ENCODE data around the gene NTRK3.
A peak's percentile ranks its signal among the peaks of the same experiment; 100 is the strongest.

The NTRK3 gene

DNA sequence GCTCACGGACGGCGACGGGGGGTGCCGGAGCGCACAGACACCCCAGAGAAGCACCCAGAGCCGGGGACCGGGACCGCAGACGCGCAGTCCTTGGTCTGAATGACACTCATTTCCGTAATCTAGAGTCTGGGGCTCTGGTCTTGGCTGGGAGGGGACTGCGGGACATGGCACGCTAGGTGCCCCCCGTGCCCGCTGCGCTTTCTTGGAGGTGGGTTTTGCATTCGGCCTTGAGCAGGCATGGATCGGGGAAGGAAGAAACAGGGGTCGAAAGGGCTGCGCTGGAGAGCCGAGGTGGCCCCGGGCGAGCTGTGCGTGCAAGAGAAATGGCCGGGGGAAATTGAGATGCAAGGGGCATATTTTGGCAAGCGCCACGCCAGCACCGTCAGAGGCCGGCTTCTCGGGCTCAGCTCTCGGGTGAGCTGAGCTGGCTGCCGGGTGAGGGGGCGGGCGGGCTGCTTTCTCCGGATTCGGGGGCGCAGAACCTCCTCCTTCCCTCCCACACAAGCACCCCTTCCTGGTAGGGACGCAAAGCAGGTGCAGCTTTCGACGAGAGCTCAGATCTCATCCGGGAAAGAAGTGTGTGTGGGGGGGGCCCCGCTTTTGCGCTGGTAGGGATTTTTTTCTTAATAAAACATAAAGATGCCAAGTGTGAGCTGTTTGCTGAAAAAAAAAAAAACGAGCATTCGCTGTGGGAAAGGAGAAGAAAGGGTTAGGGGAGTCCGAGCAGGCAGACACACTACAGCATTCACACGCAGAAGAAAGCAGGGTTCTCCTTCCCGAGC lies 963 bp upstream of the NTRK3 start:
- peak; percentile 44 for DNase-seq (ENCODE audit: low spot score)

DNA sequence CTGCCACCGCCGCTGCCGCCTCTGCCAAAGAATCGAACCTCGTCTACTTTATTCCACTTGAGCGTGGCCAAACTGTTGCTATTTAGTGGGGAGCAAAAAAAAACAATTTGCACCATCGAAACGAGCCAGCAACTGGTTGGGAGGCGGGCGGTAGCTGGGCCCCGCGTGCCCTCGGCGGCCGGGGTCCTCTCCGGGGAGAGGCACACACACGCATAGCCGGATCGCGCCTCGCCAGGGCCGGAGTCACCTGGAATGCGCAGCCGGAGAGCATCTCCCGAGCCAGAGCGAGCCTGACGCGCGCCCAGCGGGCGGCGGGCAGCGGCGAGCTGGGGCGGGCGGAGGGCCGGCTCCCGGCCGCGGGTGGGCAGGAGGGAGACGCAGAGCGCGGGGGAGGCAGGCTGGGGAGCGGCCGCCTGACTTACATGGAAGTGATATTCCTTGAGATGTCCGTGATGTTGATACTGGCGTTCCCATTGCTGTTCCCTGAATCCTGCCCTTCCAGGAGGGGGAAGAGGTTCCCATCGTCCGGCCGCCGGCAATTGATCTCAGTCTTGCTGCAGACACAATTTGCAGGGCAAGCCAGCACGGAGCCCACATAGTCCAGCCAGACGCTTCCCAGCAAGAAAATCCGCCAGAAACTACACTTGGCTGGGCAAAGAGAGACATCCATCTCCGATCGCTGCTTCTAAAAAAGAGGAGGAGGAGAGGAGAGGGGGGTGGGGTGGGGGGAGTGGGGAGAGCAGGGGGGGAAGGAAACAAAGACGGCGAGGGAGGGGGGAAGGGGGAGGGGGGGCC lies 858 bp downstream of the NTRK3 start:
- DNase-seq (ENCODE audit: low spot score): peak; percentile 53

DNA sequence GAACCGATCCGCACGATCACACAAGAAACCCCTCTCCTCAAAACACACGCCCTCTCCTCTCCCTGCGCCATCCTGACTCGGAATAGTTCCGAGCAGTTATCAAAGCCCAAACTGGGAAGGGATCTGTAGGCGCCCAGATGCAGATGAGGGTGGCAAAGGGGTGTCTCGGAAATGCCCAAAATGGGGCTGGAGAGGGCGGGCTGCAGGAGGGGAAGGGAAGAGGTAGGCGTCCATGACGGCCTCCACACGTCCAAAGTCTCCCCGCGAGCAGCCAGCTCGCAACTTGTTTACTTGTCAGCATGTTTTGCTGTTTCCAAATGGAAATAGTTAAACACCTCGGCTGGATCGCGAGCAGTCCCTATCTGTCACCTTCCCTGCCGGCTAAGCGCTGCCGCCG lies 1.5 kb downstream of the NTRK3 start:
- peak; percentile 28 for DNase-seq (ENCODE audit: low spot score)

DNA sequence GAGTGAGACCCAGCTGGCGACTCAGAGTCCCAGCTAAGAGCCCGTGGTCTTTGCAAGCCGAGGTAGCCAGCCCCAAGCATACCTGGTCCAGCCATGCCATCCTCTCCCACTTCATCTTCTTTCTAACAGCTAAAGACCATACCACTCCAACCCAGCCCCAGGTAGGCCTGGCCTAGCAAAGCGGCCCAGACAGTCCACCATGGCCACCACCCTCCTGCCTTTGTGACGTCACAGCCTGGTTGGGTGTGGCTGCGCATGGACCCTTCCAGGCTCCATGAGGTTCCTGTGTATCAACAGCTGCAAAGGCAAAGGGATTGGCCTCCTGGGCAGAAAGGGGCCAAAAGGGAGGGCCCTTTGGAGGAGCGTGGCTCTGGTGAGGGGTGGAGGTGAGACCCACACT lies 4.1 kb downstream of the NTRK3 start:
- DNase-seq (ENCODE audit: low spot score): no peak

DNA sequence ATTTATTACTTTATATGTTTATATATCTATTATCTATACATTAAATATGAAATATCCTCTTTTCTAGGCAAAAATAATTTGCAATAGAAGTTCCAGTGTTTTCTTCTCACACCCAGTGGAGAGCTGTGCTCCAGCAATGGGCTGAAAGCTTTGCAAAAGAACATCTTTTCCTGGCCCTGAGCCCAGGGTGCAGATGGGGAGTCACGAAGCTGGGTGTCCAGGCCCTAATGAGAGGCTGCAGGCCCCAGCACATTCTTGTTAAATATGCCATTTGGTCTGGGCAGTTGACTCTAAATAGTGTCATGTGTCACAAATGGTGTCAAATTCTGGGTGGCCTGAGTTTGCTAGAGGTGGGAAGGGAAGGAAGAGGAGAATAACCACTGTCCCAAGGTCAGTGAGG lies 5.7 kb downstream of the NTRK3 start:
- peak; percentile 78 for DNase-seq (ENCODE audit: low spot score)

DNA sequence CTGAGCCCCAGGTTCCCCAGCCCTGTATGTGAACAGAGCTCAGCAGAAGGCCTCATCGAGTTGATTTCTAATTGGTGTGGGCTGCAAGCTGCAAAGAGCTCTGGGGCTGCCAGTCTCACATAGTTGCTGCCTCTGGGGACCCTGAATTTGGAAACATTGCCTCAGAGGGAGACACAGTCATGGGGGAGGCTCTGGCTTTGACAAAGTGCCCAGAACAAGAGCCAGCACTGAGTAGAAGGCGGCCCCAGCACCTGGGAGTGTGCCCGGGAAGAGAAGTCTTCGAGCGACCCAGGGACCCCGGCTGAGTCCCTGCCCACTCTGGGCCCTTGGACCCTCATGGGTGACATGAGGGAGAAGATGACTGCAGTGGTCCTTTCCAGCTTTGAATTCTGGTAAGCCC lies 7.3 kb downstream of the NTRK3 start:
- DNase-seq (ENCODE audit: low spot score): no peak

DNA sequence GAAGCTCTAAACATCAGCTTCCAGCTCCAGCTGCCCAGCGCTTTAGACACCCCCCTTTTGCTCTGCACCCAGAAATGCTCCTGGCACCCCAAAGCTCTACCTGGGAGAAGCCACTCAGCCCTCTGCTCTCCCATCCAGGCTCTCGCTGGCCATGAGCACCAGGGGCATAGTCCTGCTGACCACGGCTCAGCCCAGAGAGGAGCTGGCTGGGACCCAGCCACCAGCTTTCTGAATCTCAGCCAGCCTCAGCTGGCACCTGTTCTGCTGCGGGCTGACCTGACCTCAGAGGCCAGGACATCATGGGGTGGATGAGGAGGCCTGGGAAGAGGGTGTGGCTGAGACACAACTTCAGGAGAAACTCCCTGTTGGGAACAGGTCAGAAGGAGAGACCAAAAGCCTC lies 8.6 kb downstream of the NTRK3 start:
- DNase-seq (ENCODE audit: low spot score): no peak

DNA sequence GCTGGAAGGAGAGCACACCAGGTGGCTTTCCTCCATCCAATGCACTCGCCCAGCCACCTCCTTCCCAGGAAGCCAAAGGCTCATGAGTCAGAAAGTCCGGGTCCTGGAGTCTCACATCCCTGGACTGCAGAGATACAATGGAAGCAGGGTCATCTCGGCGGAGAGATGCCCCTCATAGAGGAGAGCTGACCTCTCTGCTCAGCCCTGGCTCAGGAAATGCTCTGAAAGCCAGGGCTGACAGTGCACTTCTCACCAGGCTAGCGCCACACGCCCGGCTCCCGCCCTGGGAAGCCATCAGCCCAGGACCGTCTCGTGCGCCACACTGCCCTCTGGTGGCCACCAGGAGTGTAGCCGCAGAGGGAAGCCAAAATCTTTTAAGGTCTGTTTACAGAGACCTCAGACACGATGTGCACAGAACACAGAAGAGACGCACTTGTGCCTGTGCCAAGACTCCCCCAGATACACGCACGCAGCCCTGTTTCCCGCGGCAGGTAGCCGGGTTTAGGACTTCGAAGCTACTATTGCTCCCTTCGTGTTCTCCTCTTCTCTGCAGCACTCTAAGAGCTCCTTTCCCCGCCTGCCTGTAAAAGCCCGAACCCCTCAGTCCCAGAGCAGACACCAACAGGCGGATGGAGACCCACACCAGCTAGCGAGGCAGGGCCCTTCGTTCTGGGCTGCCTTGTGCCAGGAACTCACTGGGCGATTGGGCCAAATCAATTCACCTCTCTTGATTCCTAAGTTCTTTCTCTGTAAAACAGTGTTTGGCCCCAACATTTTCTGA lies 9.7 kb downstream of the NTRK3 start:
- DNase-seq (ENCODE audit: low spot score): peak; percentile 87

DNA sequence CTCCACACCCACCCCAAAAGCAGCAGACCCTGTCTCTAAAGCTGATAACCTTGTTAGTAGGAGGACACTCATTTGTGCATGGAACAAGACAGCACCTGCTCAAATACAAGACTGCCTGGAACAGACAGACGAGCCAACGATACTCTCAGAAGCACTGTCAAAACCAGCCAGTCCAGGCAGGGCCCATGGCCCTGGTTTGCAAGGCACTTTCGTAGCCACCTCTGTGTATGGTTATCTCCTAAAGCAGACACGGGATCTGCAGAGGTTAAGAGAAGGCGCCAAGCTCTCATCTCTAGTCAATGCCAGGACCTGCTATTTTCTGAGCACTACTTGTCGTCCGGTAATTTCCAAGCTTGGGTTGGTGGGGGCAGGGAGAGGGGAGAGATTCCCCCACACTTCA lies 10.5 kb downstream of the NTRK3 start:
- DNase-seq (ENCODE audit: low spot score): no peak

DNA sequence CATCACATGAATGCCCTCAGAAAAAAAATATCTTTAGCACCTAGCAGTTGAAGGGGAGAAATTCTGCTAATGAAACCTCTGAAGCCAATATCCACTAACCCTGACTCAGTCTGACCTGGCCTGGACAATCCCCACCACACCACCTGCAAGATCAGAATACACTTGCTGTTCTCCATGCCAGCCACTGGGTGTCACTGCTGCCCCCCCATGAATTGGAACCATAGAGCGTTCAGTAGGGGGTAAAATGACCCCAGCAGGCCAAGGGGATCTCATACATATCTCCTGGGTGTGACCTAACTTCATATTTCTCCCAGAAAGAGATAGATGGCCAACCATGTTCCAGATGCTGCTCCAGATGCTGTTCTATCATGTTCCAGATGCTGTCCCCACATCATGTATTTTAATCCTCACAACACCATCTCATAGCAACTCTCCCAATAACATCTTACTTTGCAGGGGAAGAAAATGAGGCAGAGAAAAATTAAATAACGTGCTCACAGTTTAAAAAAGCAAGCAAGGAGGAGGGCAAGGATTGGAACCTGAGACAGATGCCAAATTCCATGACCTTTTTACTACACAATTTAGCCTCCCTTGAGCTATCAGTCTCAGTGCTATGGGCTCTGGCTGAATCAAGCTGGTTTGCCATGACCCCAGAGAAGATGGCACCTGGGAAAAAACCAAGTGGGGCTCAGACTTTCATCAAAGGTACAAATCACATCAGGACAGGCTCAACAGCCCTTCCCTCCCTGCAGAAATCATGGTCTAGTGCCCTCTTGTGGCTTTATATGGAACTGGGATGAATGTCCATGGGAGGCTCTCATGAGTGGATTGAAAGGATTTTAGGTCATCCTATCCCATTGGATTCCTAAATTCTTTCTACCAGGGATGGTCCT lies 12.4 kb downstream of the NTRK3 start:
- peak; percentile 30 for DNase-seq (ENCODE audit: low spot score)

DNA sequence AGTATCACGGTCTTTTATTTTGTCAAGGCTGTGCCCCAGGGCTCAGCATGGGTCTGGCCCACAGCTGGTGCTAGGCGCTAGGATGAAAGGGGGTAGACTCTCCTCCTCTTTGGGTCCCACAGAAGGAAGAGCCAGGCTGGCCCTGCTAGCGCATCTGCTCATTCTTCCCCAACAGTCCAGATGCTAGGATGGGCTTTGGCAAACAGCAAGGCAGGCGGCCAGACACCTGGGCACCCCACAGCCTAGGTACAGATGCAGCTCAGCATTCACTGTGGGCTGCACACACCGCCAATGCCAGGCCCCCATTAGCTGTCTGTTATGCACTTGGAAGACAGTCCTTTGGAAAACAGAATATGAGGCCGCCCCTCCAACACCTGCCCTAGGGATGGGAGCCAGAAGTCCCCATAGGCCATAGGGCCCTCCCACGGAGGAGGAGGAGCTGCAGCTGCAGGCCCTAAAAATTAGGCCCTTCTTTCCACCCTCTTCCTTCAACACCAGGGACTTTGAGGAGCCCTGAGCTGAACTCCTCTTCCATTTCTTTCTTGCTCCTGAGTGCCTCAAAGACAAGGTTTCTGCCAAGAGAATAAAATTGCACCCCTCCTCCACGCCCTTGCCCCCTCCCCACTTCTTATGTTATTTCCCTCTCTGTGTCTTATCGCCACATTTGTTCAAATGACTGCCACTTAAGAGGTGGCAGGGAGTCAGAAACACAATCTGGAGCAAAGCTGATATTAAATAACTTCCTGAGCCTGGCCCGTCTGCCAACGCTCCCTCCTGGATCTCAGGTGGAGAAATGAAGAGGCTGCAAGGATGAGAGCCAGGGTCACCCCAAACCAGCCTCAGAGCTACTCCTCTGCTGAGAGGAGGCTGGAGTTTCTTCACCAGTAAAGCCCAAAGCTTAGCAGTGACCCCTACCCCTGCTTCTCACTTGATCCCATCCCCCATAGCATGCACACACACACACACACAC lies 13.7 kb downstream of the NTRK3 start:
- DNase-seq (ENCODE audit: low spot score): peak; percentile 77

DNA sequence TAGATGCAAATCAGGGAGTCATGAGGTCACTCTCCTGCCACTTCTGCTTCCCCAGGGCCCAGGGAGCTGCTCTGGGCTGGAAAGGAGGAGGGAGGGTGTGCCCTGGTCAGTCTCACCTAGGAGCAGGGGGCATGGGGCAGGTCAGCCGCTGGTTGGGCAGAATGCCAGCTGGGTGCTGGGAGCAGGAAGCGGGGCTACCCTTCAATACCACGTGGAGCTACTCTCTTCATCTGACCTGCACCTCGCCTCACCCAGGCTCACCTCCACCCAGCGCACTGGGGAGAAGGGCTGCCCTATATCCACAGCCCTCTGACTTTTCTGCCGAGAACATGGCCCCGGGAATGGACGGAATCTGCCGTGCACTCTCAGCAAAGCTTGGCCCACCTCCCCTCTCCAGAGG lies 15.1 kb downstream of the NTRK3 start:
- no peak for DNase-seq (ENCODE audit: low spot score)

DNA sequence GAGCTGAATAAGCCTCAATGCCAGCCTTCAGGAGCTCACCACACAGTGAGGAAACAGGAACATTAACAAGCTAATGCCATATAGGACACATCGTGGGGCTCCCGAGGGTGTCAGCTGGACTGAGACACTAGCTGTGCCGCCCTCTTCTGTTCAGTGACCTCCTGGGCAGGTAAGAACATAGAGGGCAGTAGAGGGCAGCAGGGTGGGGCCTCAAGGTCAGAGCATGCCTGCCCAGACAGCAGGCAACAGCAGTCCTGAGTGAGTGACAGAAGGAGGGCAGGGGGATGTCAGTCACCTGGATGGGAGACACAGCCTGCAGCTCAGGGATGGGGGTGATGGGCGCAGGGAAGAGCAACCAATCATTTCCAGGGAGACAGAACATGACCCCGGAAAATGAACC lies 15.5 kb downstream of the NTRK3 start:
- no peak for DNase-seq (ENCODE audit: low spot score)

DNA sequence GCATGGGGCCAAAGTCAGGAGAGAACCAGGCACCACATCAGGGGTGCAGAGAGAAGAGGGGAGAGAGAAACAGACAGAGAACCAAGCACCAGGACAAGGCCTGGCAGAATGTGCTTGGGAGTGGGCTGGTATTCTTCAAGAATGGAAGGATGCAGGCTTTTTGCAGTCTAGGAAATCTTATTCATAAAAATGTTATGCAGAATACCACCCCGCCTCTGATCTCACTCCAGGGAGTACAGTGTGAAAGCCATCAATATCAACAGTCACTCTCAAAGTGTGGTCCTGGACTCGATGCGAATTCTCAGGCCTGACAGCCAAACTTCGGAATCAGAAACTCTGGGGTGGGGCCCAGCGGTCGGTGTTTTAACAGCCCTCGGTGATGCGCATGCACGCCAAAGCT lies 16.9 kb downstream of the NTRK3 start:
- DNase-seq (ENCODE audit: low spot score): no peak

DNA sequence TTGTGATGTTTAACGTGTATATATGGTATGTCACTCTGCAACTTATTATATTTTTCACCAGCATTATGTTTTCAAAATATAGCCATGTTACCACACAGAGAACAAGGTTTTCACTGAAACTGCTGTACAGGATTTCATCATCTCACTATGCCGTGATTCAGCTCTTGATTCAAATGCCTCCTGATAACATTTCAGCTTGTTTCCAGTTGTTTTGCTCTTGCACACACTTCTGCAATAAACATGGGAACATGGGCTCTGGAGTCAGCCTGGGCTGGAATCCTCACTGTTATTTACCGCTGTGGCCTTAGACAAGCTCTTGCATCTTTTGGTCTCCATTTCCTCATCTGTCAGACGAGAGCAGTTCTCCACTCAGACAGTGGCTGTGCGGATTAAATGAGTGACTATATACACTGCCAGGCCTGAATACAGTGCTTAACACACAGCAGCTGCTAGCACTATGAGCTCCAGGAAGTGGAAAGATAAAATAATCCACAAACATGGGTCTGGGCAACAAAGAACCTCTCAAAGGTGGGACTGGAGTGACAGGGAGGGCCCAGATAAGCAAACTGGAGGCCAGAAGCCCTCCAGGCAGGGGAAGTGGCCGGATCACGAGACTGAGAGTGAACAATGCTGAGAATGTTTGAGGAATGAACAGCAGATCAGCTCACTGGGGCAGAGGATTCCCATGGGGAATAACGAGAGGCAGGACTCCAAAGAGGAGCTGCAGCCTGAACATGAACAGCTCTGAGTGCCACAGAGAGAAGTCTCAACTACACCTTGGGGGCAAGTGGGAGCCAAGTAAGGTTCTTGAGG lies 17.7 kb downstream of the NTRK3 start:
- no peak for DNase-seq (ENCODE audit: low spot score)

DNA sequence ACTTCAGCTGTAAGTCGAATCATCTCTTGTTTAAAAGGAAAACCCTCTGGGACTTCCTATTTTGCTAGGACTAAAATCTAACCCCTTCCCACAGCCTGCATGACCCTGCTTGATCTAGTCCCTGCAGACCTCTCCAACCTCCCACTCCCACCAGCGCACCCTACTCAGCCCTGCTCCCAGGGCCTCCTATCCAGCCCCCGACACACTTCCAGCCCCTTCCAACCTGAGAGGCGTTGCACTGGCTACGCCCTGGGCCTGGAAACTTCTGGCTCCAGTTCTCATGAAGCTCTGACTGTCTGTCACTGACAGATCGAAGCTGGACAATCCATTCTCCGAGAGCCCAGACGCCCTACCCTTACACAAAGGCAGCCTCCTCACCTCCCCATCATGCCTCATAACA lies 21.8 kb downstream of the NTRK3 start:
- no peak for DNase-seq (ENCODE audit: low spot score)

DNA sequence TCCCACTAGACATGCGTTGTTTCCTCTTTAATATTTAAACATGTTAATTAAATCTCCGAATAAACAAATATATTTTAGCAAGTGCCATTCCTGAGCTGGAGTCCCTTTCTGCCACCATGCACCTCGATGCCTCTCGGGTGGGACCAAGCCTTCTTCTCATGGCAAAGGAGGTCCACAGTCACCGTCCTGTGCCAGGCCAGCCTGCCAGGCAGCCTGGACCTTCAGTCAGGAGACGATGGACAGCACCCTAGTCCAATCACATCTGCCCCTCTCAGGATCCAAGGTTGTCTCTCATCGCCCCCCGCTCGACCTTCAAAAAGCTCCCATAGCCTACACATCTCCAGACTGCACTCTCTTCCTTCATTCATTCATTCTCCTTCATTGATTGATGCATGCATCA lies 22.6 kb downstream of the NTRK3 start:
- DNase-seq (ENCODE audit: low spot score): no peak

DNA sequence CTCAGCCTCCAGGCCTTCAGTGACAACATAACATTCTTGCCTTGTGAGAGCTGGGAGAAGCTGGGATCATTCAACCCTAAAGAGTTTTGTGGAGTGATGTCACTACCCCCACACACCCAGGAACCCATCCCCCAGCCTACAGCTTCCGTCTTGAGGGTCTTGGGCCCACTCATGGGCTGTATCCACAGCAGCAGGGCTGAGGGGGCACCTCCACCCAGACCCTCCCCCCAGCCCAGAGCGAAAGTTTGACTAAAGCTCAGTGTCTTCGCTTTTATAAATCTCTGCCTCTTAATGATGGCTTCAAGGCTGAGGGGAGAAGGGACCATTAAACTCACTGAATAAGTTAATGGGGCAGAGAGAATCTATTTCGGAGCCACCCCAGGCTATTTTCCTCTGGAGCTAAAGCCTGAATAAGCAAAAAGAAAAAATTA lies 23.8 kb downstream of the NTRK3 start:
- DNase-seq (ENCODE audit: low spot score): no peak

DNA sequence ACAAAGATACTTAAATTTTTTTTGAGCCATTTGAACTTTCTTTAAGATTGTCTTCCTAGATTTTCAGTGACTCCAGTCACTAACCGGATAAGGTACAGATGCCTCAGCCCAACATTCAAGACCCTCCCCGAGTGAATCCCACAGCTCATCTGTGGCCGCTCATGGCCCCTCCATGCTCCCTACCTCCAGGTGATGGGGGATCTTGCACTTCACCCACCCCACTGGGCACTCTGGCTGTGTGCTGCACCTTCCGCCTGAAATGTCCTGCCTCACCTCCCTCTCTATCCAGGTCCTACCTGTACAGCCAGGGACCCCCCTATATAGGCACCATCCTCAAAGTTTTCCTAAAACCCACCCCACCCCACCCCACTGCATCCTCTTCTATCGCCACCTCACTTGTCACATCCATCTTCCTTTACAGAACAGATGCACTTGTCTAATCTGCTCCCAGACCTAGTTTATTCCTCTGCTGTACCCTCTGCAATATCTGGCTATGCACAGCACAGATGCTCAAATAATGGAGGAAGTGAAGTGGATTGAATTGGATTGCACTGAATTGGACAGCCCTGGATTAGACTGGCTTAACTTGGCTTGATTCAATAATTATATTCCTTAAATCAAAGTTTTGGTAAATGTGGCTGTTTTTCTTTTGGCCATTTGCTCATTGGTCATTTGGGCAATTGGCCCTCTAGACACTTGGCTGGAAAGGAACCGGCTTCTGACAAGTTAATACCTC lies 24.5 kb downstream of the NTRK3 start:
- no peak for DNase-seq (ENCODE audit: low spot score)

All from cerebellar cortex (tissue), 1 donor.